Measurements from ENCODE around the gene CBLL1.

Gene CBLL1

GRCh38 chr7:107758667-107759066 is 14.7 kb downstream of the CBLL1 start:
- TF ChIP-seq CTCF (IDR thresholded peaks at IDR 0.05; ENCODE audit: low read length) (no peak), EZH2 (optimal IDR thresholded peaks at IDR 0.05; ENCODE audit: low read depth, low read length) (no peak), EZH2phosphoT487 (IDR thresholded peaks at IDR 0.05; ENCODE audit: low read length) (no peak)

DNA sequence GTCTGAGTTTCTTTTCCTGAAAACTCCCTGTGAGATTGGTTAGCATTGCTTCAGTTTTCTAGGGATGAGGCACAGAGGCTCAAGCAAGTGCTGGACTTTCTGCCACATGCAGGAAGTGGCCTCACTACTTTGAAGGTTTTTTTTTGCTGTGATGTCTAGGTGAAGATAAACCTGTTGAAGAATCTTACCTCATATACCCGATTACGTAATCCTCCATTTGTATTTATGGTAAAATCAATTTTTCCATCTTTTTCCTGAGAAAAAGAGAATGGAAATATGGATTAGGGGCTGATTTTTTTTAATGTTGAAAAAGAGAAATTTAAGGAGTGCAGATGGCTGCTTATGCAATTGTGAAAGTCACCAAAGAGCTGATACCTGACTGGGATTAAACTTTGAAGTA is 23.4 kb downstream of the CBLL1 start:
- no peak for DNase-seq
- Histone ChIP-seq H3K9ac (ENCODE audit: low read length) (no peak overlapping the region), H4K20me1 (ENCODE audit: insufficient read depth, low read length) (no peaks in the 10 kb centered on the region), H3K27ac (ENCODE audit: low read length) (no peak overlapping the region), H3F3A (ENCODE audit: insufficient read depth, low read length) (no peaks in the 10 kb centered on the region), H3K4me3 (ENCODE audit: low read length) (no peak overlapping the region), H3K4me1 (ENCODE audit: low read length) (no peaks in the 10 kb centered on the region), H3K36me3 (replicated peaks; ENCODE audit: insufficient read depth, low read length) (no peaks in the 10 kb centered on the region), H2AFZ (ENCODE audit: low read length) (no peak overlapping the region), H3K9me2 (replicated peaks; ENCODE audit: insufficient read depth, low read length) (no peaks in the 10 kb centered on the region), H3K9me3 (replicated peaks; ENCODE audit: insufficient read depth, low read length) (no peaks in the 10 kb centered on the region), H3K79me2 (ENCODE audit: low read length) (no peaks in the 10 kb centered on the region), H3K4me2 (ENCODE audit: low read depth, low read length) (no peak overlapping the region), H3K27me3 (replicated peaks; ENCODE audit: insufficient read depth, low read length) (no peaks in the 10 kb centered on the region)
- no peak for TF ChIP-seq EZH2 (optimal IDR thresholded peaks at IDR 0.05; ENCODE audit: low read depth, low read length)
- TF ChIP-seq CTCF (IDR thresholded peaks at IDR 0.05; ENCODE audit: low read length), result no peak
- no peak for TF ChIP-seq EZH2phosphoT487 (IDR thresholded peaks at IDR 0.05; ENCODE audit: low read length)

More at GRCh38 chr7:107758667-107759066, 14.7 kb downstream of the CBLL1 start:
- no peaks in the 10 kb centered on the region for H3K79me2 ChIP-seq (ENCODE audit: low read length)
- no peak overlapping the region for H3K4me3 ChIP-seq (ENCODE audit: low read length)
- no peaks in the 10 kb centered on the region for H3K27me3 ChIP-seq (replicated peaks; ENCODE audit: insufficient read depth, low read length)
- H3K4me2 ChIP-seq (ENCODE audit: low read depth, low read length), result no peak overlapping the region
- H4K20me1 ChIP-seq (ENCODE audit: insufficient read depth, low read length), result no peaks in the 10 kb centered on the region; the same call in 1 of the 2 replicates
- H3K9me3 ChIP-seq (replicated peaks; ENCODE audit: insufficient read depth, low read length), result no peaks in the 10 kb centered on the region
- H3K9me2 ChIP-seq (replicated peaks; ENCODE audit: insufficient read depth, low read length), result no peaks in the 10 kb centered on the region
- H3K36me3 ChIP-seq (replicated peaks; ENCODE audit: insufficient read depth, low read length), result peaks cover 24% of the 10 kb centered on the region
- H2AFZ ChIP-seq (ENCODE audit: low read length), result no peak overlapping the region
- no peak overlapping the region for H3K27ac ChIP-seq (ENCODE audit: low read length)
- no peaks in the 10 kb centered on the region for H3F3A ChIP-seq (ENCODE audit: insufficient read depth, low read length)
- no peak for DNase-seq
- no peaks in the 10 kb centered on the region for H3K4me1 ChIP-seq (ENCODE audit: low read length)
- H3K9ac ChIP-seq (ENCODE audit: low read length), result no peak overlapping the region

- H3K4me1 ChIP-seq (ENCODE audit: low read length), result no peaks in the 10 kb centered on the region
- no peaks in the 10 kb centered on the region for H3K9me3 ChIP-seq (replicated peaks; ENCODE audit: insufficient read depth, low read length)
- no peak for TF ChIP-seq EZH2 (optimal IDR thresholded peaks at IDR 0.05; ENCODE audit: low read depth, low read length)
- TF ChIP-seq EZH2phosphoT487 (IDR thresholded peaks at IDR 0.05; ENCODE audit: low read length), result no peak
- no peak for TF ChIP-seq CTCF (IDR thresholded peaks at IDR 0.05; ENCODE audit: low read length)
- no peak overlapping the region for H2AFZ ChIP-seq (ENCODE audit: low read length)
- no peaks in the 10 kb centered on the region for H3K27me3 ChIP-seq (replicated peaks; ENCODE audit: insufficient read depth, low read length)
- no peak overlapping the region for H3K4me2 ChIP-seq (ENCODE audit: low read depth, low read length)
- H3K27ac ChIP-seq (ENCODE audit: low read length), result no peak overlapping the region
- H3K9me2 ChIP-seq (replicated peaks; ENCODE audit: insufficient read depth, low read length), result no peaks in the 10 kb centered on the region
- no peaks in the 10 kb centered on the region for H3F3A ChIP-seq (ENCODE audit: insufficient read depth, low read length)
- no peaks in the 10 kb centered on the region for H3K79me2 ChIP-seq (ENCODE audit: low read length)
- no peak overlapping the region for H3K4me3 ChIP-seq (ENCODE audit: low read length)
- no peaks in the 10 kb centered on the region for H3K36me3 ChIP-seq (replicated peaks; ENCODE audit: insufficient read depth, low read length)
- no peak for DNase-seq
- no peak overlapping the region for H3K9ac ChIP-seq (ENCODE audit: low read length)
- no peaks in the 10 kb centered on the region for H4K20me1 ChIP-seq (ENCODE audit: insufficient read depth, low read length)
Measured at GRCh38 chr7:107768263-107768662, 24.3 kb downstream of the CBLL1 start.

All from MM.1S (cell line).